ENCODE results near the gene PIP4K2B.

PIP4K2B gene

DNA sequence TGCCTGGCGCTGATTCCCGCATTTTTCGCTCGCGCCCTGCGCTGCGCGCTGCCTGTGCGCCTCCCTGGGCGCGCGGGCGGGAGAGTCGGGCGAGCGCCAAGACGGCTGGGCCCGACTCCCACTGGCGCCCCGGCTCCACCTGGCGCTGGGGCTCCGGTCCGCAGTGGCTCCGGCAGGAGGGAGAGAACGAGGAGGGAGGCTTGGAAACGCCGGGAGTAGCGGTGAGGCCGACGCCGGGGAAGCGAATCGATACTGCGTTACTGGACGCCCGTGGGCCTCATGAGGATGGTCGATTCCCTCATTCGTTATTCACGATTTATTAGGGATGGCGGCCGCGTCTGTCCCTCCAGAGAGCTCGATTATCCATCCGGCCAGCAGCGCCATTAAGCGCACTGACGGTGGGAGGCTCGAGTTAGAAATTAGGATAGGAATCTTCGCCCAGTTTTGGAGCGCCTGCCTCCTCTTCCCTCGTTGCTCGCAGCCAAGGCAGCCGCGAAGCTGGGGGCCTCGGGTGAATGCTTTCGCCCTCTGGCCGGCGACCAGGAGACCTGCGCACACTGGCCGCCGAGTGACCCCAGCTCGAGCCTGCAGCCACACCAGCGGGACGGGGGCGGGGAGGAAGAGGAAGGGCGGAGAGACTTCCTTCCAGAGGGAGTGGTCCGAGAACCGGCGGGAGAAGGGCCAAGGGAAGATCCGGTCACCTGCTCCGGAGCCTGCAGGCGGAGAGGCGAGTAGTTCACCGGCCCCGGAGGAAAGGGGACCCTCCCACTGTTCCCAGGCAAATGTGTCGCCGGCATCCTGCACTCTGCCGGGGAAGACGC, 49.9 kb downstream of the PIP4K2B start:
- Histone ChIP-seq H3F3A (ENCODE audit: low read depth) (peaks cover 11% of the 10 kb centered on the region; the same call in 1 of the 2 replicates), H3K4me1 (ENCODE audit: insufficient read depth, low read length, poor library complexity, severe bottlenecking) (peaks cover 45% of the 10 kb centered on the region), H3K27me3 (ENCODE audit: insufficient read depth, low read length, poor library complexity, severe bottlenecking) (no peaks in the 10 kb centered on the region), H2AFZ (ENCODE audit: low read length) (no peak overlapping the region), H3K9me2 (replicated peaks; ENCODE audit: low read depth, low read length) (no peaks in the 10 kb centered on the region), H3K9ac (ENCODE audit: low read depth, low read length, poor library complexity, severe bottlenecking) (peak overlapping the region; percentile 76), H3K79me2 (ENCODE audit: insufficient read depth, low read length) (peaks cover 51% of the 10 kb centered on the region), H3K36me3 (ENCODE audit: insufficient read depth, low read length) (no peaks in the 10 kb centered on the region), H3K9me3 (ENCODE audit: insufficient read depth, low read depth, low read length) (no peaks in the 10 kb centered on the region), H3K4me3 (ENCODE audit: low read length, poor library complexity, severe bottlenecking) (peak overlapping the region; percentile 87), H4K20me1 (ENCODE audit: insufficient read depth, low read length, poor library complexity, severe bottlenecking) (peaks cover 18% of the 10 kb centered on the region), H3K4me2 (ENCODE audit: low read depth, low read length, poor library complexity, severe bottlenecking) (peak overlapping the region; percentile 96)
- TF ChIP-seq EZH2phosphoT487 (IDR thresholded peaks at IDR 0.05; ENCODE audit: borderline replicate concordance) = no peak
- TF ChIP-seq, protein P1, sequence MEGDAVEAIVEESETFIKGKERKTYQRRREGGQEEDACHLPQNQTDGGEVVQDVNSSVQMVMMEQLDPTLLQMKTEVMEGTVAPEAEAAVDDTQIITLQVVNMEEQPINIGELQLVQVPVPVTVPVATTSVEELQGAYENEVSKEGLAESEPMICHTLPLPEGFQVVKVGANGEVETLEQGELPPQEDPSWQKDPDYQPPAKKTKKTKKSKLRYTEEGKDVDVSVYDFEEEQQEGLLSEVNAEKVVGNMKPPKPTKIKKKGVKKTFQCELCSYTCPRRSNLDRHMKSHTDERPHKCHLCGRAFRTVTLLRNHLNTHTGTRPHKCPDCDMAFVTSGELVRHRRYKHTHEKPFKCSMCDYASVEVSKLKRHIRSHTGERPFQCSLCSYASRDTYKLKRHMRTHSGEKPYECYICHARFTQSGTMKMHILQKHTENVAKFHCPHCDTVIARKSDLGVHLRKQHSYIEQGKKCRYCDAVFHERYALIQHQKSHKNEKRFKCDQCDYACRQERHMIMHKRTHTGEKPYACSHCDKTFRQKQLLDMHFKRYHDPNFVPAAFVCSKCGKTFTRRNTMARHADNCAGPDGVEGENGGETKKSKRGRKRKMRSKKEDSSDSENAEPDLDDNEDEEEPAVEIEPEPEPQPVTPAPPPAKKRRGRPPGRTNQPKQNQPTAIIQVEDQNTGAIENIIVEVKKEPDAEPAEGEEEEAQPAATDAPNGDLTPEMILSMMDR (conservative IDR thresholded peaks at IDR 0.05; ENCODE audit: low read length) = no peak

DNA sequence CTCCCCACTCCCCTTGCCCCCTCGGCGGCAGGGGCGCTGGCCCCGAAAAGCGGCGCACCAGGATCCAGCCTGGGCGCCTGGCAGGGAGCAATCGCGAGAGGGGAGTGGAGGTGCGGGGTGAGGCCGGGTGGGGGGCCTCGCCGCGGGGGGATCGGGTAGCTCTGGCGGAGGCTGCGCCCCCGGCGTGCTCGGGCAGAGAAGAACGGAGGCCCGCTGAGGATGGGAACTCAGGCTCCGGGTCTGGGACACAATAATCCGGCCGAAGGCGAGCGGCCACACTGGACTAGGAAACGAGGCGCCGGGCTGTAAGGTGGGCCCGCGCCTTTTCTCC, 50.5 kb downstream of the PIP4K2B start:
- peaks cover 11% of the 10 kb centered on the region; the same call in 1 of the 2 replicates for H3F3A ChIP-seq (ENCODE audit: low read depth)
- H3K36me3 ChIP-seq (ENCODE audit: insufficient read depth, low read length) = no peaks in the 10 kb centered on the region
- peaks cover 18% of the 10 kb centered on the region for H4K20me1 ChIP-seq (ENCODE audit: insufficient read depth, low read length, poor library complexity, severe bottlenecking)
- peak overlapping the region; percentile 49 for H3K9ac ChIP-seq (ENCODE audit: low read depth, low read length, poor library complexity, severe bottlenecking)
- H3K9me2 ChIP-seq (replicated peaks; ENCODE audit: low read depth, low read length) = no peaks in the 10 kb centered on the region
- peak overlapping the region; percentile 96 for H3K4me2 ChIP-seq (ENCODE audit: low read depth, low read length, poor library complexity, severe bottlenecking)
- H3K79me2 ChIP-seq (ENCODE audit: insufficient read depth, low read length) = peaks cover 48% of the 10 kb centered on the region
- TF ChIP-seq, protein P1 (conservative IDR thresholded peaks at IDR 0.05; ENCODE audit: low read length) = no peak
- no peak for TF ChIP-seq EZH2phosphoT487 (IDR thresholded peaks at IDR 0.05; ENCODE audit: borderline replicate concordance)
- H3K27me3 ChIP-seq (ENCODE audit: insufficient read depth, low read length, poor library complexity, severe bottlenecking) = no peaks in the 10 kb centered on the region
- peaks cover 44% of the 10 kb centered on the region for H3K4me1 ChIP-seq (ENCODE audit: insufficient read depth, low read length, poor library complexity, severe bottlenecking)
- peak overlapping the region; percentile 87 for H3K4me3 ChIP-seq (ENCODE audit: low read length, poor library complexity, severe bottlenecking)
- H3K9me3 ChIP-seq (ENCODE audit: insufficient read depth, low read depth, low read length) = no peaks in the 10 kb centered on the region
- no peak overlapping the region; the same call in 1 of the 2 replicates for H2AFZ ChIP-seq (ENCODE audit: low read length)

DNA sequence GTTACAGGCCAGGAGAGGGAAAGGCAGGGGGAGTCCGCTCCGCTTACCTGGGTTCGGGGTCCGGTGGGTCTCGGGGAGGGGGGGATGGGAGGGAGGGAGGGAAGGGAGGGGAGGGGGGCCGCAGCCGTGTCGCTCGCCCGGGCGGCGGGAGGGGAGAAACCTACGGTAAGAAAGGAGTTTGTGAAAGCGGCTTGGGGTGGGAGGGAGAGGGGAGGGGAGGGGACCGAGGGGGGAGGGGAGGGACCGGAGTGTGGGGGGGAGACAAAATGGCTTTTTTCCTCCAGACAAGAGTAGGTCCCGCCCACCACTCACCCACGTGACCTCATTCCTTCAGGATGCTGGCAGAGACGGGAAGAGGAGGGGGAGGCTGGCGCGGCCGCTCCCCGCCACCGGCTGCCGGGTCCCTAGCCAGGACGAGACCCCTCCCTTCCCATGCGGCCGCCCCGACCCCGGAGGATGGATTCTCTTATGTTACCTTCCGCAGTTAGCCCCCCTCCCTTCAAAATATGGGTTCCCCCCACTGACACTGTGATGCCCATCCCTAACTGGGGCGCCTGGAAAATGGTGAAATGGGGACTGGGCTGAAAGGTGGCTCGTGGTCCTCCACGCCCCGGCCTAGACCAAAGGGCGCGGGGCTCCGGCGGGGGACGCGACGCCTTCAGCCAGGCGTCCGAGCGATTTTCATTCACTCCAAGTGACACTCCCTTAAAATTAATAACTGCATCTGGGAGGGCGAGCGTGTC, 51.0 kb downstream of the PIP4K2B start, which contains the start of gene PCGF2:
TSS of gene PCGF2 (minus strand) at position 188 of the 743 bp plus-strand sequence. CDS start 7,934 bp downstream, outside the sequence.
- peaks cover 11% of the 10 kb centered on the region; the same call in 1 of the 2 replicates for H3F3A ChIP-seq (ENCODE audit: low read depth)
- peak within 1 kb of the TSS; percentile 97 for H2AFZ ChIP-seq (ENCODE audit: low read length)
- TF ChIP-seq EZH2phosphoT487 (IDR thresholded peaks at IDR 0.05; ENCODE audit: borderline replicate concordance) = no peak
- TF ChIP-seq, protein P1 (conservative IDR thresholded peaks at IDR 0.05; ENCODE audit: low read length) = no peak
- no peaks in the 10 kb centered on the region for H3K27me3 ChIP-seq (ENCODE audit: insufficient read depth, low read length, poor library complexity, severe bottlenecking)
- no peaks in the 10 kb centered on the region for H3K9me2 ChIP-seq (replicated peaks; ENCODE audit: low read depth, low read length)
- peaks cover 46% of the 10 kb centered on the region for H3K4me1 ChIP-seq (ENCODE audit: insufficient read depth, low read length, poor library complexity, severe bottlenecking)
- peaks cover 18% of the 10 kb centered on the region for H4K20me1 ChIP-seq (ENCODE audit: insufficient read depth, low read length, poor library complexity, severe bottlenecking)
- H3K79me2 ChIP-seq (ENCODE audit: insufficient read depth, low read length) = peaks cover 48% of the 10 kb centered on the region
- peak within 1 kb of the TSS; percentile 99 for H3K4me2 ChIP-seq (ENCODE audit: low read depth, low read length, poor library complexity, severe bottlenecking)
- H3K36me3 ChIP-seq (ENCODE audit: insufficient read depth, low read length) = no peaks in the 10 kb centered on the region
- H3K9ac ChIP-seq (ENCODE audit: low read depth, low read length, poor library complexity, severe bottlenecking) = peak within 1 kb of the TSS; percentile 96
- no peaks in the 10 kb centered on the region for H3K9me3 ChIP-seq (ENCODE audit: insufficient read depth, low read depth, low read length)
- peak within 1 kb of the TSS; percentile 97 for H3K4me3 ChIP-seq (ENCODE audit: low read length, poor library complexity, severe bottlenecking)
